DMS 273 (cell line): ENCODE data around the gene CDH6.

Source experiments
- DNase-seq: peaks from one replicate; lab custom pipeline; 2025; ENCODE audit not compliant: unreplicated experiment; lab: John Stamatoyannopoulos, UW

Gene CDH6

DNA sequence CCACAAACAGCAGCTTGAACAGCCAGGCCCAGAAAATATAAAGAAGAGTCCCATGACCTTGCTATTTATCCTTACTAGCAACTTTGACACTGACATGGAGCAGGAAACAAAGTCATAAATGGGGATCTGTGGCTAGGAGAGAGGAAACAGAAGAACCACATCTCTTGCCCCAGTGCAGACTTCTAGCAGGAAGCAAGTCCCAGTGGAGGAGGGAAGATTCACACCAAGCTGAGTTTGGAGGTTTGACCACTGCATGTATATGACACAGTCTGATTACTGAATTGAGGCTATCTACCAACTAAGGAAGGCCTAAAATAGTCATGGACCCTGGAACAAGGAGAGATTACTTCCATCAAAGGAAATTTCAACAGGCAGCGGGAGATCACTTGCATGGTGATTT is 51.4 kb downstream of the CDH6 start:
- no peak for DNase-seq

DNA sequence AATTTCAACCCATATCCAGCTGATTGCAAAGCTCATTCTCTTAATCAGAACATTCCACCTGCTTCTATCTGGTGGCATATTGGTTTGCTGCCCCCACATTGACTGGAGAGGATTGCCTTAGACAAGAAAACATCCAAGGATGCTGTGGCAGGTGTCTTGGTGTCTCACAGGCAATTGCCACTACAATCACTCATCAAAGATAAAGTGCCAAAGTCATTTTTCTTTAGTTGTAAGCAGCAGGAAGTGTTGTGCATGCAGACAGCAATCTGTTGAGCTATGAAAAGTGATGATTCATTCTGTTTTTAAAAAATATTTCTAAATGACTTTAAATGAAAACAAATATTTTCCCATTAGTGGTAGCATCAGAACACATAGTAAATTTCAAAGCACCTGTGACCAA is 53.9 kb downstream of the CDH6 start:
- no peak for DNase-seq

DNA sequence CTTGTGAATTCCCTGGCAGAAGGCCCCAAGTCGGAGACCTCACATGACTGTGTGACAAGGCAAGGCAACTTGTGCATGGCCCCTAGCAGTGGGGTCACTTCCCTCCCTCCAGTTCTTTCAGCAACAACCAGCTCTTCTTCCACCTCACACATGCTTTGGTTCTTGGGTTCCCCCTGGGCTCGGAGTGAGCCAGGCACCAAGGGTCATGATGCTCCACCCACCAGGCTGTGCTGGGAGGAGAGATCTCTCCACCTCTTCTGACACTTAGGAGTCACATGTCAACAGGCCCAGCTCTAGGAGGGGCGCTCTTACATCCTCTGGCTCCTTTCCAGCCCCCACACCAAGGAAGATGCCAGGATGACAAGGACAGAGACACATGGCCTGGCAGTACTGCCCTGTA is 56.7 kb downstream of the CDH6 start:
- no peak for DNase-seq

DNA sequence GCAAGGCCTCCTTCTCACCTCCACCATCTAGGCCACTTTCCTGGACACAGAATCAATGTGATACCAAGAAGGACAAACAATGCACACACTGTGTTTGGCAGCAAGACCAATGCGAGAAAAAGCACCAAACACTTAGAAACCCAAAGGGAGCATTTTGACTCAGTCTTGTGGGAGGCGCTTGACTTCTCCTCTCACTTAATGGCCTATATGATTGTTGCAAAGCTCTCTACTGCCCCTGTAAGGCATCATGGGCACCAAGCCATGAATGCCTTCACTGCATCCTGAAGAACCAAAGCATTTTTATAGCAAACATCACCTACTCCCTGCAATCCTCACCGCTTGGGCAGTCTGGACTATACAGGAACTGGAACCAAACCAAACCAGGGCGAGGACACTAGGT is 57.5 kb downstream of the CDH6 start:
- DNase-seq = no peak

DNA sequence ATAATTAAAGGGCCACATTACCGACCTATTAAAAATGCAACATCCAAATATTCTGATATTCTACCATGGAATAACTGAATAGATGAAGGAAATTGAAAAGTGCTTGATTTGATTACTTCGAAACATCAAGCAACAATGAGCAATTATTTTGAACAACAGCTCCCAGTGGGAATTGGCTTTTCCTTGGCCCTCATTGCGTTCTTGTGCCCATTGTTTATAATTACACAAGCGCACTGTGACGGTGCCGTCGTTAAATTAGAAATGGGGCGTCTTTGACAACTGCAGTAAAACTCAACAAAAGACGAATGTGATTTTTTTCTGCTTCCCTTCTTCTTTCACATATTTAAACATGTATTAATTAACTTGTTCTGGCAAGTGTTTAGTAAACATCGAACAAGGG is 61.6 kb downstream of the CDH6 start:
- DNase-seq = no peak

DNA sequence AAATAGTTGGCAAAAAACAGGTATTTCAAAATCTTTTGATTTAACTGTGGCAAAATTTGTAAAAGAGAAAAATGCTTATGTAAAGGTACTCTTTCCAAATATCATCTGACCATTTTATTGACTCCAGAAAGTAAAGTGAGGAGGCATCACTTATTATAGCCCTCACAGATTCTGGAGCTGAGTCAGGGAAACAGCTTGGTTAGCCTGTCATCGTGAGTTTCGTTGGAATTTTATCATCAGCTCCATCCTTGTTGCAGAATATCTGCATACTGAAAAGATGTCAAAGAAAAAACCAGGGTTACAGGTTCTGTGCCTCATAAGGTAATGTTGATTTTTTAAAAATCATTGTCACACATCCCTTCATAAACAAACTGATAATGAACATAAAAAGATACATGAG is 74.8 kb downstream of the CDH6 start:
- no peak for DNase-seq

DNA sequence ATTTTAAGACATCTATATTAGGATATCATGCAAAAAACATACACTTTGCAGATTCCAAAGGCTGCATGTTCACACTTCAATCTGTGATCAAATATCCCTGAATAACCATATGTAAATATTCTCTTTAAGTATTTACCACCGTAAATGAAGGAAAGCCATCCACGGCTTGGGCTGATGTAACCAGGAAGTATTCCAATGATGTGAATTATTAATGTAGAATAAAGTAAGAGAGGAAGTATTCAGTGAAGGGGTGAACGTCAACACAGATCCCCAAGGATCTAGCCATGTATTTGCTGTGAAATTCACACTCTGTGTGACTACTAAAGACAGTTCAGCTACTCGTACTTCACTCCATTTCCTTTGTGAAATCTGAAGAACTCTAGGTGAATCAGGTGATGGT is 75.2 kb downstream of the CDH6 start:
- DNase-seq = no peak

DNA sequence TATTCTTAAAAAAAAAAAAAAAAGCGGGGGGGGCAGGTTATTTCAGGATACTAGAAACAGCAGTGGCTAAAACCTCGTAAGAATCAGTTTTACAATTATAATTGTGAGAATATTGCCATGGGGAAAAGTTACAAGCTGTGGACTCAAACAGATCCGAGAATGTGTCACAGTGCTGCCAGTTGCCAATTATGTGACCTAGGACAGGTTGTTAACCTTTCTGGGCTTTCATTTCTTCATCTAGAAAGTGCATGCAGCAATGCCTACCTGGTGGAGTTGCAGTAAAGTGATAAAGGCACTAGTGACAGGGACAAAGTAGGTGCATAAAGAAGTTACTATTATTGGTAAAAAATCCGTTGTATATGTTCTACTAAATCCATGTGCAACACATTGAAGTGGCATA is 75.8 kb downstream of the CDH6 start:
- no peak for DNase-seq

DNA sequence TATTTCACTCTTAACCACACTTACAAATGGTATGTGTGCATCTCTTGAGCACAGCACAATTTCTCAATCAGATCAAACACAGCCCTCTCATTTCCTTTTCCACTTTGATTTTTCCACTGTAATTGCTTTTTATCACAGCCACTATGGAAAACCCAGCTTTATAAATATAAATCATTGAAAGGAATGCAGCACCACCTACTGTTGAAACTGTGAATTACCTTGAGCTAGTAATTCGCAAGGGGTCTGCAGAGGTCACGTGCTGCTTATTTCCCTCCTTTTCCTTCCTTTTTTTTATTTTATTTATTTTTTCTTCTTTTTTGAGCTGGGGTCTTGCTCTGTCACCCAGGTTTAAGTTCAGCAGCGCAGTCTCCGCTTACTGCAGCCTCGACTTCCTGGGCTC is 76.9 kb downstream of the CDH6 start:
- peak; percentile 55 for DNase-seq

DNA sequence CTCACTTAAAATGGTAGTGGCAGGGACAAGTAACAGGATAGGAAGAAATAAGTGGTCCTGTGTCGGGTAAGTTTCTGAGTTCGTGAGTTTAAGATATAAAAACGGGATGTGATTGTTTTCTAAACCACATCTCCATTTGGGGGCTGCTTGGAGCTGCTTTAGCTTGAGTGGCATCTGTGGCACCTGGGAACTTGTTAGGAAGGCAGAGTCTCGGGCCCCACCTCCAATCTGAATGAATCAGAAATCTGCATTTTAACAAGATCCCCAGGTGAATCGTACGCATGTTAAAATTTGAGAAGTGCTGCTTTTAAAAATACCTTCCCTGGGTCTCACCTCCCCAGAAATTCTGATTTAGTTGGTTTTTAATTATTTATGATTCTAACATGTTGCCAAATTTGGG is 78.1 kb downstream of the CDH6 start:
- no peak for DNase-seq

DNA sequence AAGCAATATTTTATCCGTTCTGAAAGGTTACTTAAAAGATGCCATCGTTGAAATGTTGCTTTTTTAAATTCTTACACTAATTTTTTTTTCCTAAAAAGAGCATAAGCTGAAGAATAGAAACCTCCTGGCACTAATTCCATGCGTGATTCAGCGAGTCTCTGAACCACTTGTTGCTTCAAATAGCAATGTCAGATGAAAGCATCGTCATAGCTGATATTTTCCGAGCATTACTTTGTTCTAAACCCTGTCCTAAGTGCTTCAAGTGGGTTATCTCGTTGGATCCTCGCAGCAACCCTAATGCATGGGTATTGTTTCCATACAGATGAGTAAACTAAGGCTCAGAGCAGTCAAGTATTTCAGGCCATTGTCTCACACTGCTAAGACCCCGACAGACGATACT is 79.7 kb downstream of the CDH6 start:
- DNase-seq = no peak

DNA sequence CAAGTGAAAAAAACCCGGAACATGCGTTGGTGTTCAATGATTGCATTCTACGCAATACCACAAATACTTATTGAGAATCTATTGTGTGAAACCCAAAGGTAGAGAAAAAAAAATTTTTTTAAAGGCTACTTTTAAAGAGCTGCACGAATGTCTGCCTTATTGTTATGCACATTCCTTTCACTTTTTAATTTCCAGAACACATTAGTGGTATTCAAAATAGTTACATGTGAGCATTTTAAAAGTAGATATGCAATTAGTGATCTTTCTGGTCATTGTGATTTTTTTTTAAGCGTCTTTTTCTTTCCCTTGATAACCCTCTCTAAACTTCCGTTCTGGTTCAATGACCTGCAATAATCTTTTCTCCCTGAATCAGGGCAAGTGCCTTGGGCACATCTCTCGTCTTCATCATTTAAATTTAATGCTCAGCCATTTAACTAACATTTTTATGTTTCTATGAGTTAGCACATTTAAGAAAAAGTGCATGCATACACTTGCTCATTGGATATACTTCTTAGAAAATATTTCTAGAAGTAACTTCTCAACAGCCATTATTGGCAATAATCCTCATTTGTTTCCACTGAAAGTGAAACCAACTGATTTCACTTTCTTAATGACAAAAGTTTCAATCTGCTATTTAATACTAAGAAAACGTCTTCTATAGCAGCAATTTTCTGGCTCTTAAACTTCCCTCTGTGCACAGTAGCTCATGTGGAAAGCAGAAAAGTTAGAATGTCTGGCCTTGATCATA is 80.3 kb downstream of the CDH6 start:
- DNase-seq = no peak

DNA sequence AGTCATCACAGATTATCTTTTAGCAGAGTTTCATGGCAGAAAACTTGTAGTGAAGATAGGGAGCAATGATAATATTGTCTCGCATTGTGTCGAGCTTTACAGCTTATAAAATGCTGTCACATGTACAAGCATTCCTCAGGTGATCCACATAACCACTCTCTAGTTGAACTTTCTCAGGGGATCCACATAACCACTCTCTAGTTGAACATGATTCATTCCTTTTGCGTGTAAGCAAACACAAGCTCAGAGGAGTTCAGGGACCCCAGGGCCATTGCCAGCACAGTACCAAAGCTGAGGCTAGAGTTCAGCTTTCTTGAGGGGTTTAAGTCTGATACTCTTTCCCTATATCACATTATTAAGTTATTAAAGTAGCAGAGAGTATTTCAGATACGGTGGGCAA is 86.7 kb downstream of the CDH6 start:
- DNase-seq = no peak

DNA sequence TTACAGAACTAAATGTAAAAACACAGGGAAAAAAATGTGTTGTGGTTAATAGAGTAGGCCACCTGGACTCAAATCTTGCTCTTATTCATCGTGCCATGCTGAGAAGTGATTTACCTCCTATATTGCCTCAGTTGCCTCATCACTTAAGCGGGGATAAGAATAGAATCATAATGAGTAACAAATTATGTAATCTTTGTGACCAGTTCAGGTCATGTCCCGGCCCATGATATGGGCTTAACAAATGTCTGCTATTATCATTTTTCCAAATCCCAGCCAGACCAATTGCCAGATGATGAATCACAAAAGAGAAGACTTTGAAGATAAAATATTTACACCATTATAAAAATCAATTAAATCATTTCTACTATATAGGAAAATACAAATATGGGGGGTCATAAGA is 89.8 kb downstream of the CDH6 start:
- no peak for DNase-seq

DNA sequence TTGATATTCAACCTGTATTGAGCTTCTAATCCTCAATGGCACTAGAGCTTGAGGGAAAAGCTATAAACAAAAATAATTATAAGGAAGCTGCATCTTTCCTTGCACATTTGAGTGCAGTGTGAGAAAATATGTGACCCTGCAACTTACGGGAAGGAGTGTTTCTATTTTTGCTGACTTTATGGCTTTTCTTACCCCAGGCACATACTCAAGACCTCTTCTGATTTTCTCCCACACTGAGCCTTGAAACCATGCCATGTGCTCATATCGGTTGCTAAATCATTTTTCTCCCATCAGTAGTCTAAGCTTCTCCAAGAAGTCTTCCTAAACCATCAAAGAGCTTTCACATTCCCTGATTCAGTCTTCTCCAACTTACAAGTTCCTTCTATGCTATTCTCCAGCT is 91.5 kb downstream of the CDH6 start:
- DNase-seq = no peak

DNA sequence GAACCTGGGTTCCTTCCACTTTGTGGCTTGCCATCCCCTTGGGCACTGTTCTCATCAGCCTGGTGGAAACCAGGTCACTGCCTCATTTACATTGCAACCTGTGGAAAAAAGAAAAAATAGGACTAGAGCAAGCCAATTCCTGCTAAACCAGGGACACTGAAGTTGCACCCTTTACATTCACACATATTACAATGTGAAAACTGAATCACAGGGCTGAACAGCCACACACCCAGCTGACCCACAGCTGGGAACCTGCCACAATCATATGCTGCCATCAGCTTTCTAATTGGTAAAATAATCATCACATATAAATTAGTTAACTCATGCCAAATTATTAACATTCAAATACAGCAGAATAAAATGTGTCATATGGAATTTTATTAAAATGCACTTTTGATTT is 94.5 kb downstream of the CDH6 start:
- no peak for DNase-seq

DNA sequence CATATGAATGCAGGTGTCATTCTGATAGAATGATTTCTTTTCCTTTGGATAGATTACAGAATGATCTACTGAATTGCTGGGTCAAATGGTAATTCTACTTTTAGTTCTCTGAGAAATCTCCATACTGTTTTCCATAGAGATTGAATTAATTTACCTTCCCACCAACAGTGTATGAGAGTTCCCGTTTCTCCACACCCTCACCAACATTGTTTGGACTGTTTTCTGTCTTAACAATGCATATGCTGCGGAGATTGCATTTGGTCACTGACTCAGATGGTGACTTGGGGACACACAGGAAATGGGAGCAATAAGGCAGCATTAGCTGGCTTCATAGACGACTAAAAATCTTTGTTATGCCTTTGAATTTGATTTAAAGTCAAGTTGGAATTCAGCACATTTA is 95.9 kb downstream of the CDH6 start:
- no peak for DNase-seq

DNA sequence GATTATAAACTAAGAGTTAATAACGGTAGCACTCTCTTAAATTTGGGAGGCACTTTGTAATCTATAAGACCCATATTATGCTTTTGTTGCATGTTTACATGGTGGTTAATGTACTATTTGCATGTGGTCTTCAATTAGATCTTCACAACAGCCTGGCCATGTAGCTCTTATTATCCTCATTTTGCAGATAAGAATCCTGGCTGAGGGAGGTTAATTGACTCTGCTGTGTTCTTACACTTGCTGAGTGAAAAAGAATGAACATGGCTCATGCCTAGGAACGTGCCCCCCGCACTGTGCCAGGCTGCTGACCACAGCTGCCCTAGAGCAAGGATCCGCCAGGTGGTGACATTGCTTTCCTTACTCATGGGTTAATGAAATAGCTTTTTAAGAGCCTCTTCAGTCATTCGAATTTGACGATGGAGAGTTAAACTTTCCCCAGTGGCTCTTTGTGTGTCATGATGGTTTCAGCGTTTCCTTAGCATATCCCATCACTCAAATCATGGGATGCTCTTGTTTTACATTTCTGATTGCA is 97.9 kb downstream of the CDH6 start:
- DNase-seq = peak; percentile 60

DNA sequence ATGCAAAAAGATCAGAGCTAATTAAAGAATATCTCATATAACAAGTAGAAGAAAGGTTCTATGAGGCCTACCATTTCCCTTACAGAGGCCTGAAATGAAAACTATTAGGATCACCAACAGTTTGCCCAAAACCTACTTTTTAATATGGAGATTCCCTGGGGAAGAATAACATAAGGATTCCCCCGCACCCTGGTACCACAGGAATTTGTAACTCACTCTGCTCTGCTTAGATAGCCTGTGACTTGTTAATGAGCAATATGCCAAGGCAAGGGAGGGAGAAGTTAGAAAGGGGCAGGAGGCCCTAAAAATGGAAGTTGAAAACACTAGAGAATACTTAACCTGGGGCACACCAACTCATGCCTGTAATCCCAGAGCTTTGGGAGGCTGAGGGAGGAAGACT is 107.0 kb downstream of the CDH6 start:
- no peak for DNase-seq

DNA sequence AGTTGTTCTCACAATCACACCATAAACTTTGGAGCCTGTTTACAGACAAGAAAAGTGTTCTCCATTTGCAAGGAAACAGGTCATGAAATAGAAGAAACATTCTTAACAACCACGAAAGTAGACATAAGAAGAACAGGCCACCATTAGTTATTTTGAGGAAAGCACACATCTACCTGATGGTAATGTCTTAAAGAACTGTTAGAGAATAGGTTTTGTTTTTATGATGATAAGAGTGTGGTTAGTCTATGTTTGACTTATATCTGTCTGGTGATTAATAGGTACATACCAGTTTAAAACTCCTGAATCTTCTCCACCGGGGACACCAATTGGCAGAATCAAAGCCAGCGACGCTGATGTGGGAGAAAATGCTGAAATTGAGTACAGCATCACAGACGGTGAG is 108.3 kb downstream of the CDH6 start:
- no peak for DNase-seq

DNA sequence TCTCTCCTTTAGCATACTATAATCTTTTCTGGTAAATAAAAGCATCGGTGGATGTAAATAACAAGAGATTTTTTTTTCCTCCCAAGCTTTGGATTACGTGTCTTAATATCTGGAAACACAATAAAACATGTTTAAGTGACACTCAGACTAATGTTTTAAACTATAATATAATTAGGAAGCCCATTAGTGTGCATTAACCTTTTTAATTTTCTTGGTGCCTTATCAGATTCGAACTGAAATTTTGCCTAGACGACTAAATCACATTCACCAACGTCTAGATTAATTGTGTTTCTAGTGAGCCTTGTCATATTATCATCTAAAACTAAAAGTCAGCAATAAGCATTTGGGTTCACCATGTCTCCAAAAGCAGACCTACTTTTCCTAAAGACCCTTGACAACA is 110.2 kb downstream of the CDH6 start:
- no peak for DNase-seq

DNA sequence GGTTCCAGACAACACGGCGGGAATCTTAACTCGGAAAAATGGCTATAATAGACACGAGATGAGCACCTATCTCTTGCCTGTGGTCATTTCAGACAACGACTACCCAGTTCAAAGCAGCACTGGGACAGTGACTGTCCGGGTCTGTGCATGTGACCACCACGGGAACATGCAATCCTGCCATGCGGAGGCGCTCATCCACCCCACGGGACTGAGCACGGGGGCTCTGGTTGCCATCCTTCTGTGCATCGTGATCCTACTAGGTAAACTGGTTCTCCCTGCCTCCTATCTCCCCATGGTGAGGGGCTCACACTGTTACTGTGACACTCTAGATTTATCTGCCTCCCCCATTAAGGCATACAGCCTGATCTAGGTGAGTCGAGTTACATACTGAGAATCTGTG is 124.2 kb downstream of the CDH6 start:
- DNase-seq = no peak

DNA sequence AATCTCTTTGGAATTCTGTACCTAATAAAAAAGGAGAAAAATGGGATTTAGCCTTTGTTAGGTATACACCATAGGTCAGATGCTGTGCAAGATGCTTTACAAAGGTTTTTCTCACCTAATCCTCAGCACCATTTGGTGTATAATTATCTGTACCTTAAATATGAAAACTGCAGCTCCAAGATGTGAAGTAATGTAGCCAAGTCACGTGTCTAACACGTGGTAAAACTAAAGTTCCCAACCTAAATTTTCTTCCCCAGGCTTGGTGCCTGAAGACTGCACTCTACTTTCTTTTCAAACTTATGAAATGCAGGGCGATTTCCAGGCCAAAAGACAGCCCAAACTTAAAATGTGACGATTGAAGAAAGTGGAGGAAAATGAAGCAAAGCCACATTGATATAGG is 125.8 kb downstream of the CDH6 start:
- no peak for DNase-seq
